ENCODE results near the gene KRT77.

The KRT77 gene

GRCh38 chr12:52662918-52663229, 40.5 kb downstream of the KRT77 start:
- no peak for TF ChIP-seq ZNF70 (CRISPR knock-in tag; IDR thresholded peaks at IDR 0.05)
- TF ChIP-seq ZFP3 (CRISPR knock-in tag; IDR thresholded peaks at IDR 0.05), result no peak
- TF ChIP-seq, protein P1, sequence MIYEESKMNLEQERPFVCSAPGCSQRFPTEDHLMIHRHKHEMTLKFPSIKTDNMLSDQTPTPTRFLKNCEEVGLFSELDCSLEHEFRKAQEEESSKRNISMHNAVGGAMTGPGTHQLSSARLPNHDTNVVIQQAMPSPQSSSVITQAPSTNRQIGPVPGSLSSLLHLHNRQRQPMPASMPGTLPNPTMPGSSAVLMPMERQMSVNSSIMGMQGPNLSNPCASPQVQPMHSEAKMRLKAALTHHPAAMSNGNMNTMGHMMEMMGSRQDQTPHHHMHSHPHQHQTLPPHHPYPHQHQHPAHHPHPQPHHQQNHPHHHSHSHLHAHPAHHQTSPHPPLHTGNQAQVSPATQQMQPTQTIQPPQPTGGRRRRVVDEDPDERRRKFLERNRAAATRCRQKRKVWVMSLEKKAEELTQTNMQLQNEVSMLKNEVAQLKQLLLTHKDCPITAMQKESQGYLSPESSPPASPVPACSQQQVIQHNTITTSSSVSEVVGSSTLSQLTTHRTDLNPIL (CRISPR knock-in tag; IDR thresholded peaks at IDR 0.05; ENCODE audit: low read depth), result no peak
- no peak for TF ChIP-seq ESRRG (CRISPR knock-in tag; IDR thresholded peaks at IDR 0.05)
- no peak for TF ChIP-seq CSRNP3 (CRISPR knock-in tag; IDR thresholded peaks at IDR 0.05)
- TF ChIP-seq ZNF8 (CRISPR knock-in tag; IDR thresholded peaks at IDR 0.05), result no peak
- TF ChIP-seq CSDC2 (CRISPR knock-in tag; IDR thresholded peaks at IDR 0.05), result no peak
- TF ChIP-seq, protein P2, sequence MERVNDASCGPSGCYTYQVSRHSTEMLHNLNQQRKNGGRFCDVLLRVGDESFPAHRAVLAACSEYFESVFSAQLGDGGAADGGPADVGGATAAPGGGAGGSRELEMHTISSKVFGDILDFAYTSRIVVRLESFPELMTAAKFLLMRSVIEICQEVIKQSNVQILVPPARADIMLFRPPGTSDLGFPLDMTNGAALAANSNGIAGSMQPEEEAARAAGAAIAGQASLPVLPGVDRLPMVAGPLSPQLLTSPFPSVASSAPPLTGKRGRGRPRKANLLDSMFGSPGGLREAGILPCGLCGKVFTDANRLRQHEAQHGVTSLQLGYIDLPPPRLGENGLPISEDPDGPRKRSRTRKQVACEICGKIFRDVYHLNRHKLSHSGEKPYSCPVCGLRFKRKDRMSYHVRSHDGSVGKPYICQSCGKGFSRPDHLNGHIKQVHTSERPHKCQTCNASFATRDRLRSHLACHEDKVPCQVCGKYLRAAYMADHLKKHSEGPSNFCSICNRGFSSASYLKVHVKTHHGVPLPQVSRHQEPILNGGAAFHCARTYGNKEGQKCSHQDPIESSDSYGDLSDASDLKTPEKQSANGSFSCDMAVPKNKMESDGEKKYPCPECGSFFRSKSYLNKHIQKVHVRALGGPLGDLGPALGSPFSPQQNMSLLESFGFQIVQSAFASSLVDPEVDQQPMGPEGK (CRISPR knock-in tag; IDR thresholded peaks at IDR 0.05; ENCODE audit: borderline replicate concordance), result no peak
- no peak for TF ChIP-seq SNAI2 (CRISPR knock-in tag; IDR thresholded peaks at IDR 0.05)
- no peak for TF ChIP-seq ISL1 (CRISPR knock-in tag; IDR thresholded peaks at IDR 0.05)
- no peak for TF ChIP-seq ARNTL (CRISPR knock-in tag; IDR thresholded peaks at IDR 0.05; ENCODE audit: borderline replicate concordance, low read depth)
- TF ChIP-seq TCF4 (CRISPR knock-in tag; IDR thresholded peaks at IDR 0.05; ENCODE audit: borderline replicate concordance), result no peak
- TF ChIP-seq POU6F1 (CRISPR knock-in tag; IDR thresholded peaks at IDR 0.05; ENCODE audit: borderline replicate concordance, low read depth), result no peak
- TF ChIP-seq PPARA (CRISPR knock-in tag; IDR thresholded peaks at IDR 0.05; ENCODE audit: borderline replicate concordance), result no peak
- TF ChIP-seq ZNF565 (CRISPR knock-in tag; conservative IDR thresholded peaks at IDR 0.05; ENCODE audit: low read depth), result no peak
- TF ChIP-seq ZFP30 (CRISPR knock-in tag; IDR thresholded peaks at IDR 0.05), result no peak
- no peak for TF ChIP-seq ZC3H10 (CRISPR knock-in tag; IDR thresholded peaks at IDR 0.05)
- no peak for TF ChIP-seq BACH2 (CRISPR knock-in tag; IDR thresholded peaks at IDR 0.05; ENCODE audit: borderline replicate concordance)
- no peak for TF ChIP-seq TSHZ2 (CRISPR knock-in tag; IDR thresholded peaks at IDR 0.05)
- no peak for TF ChIP-seq OSR1 (CRISPR knock-in tag; IDR thresholded peaks at IDR 0.05)
- no peak for ATAC-seq

GRCh38 chr12:52662093-52662917, 41.0 kb downstream of the KRT77 start:
- no peak for TF ChIP-seq ZNF565 (CRISPR knock-in tag; conservative IDR thresholded peaks at IDR 0.05; ENCODE audit: low read depth)
- no peak for TF ChIP-seq ISL1 (CRISPR knock-in tag; IDR thresholded peaks at IDR 0.05)
- no peak for TF ChIP-seq SNAI2 (CRISPR knock-in tag; IDR thresholded peaks at IDR 0.05)
- no peak for TF ChIP-seq ARNTL (CRISPR knock-in tag; IDR thresholded peaks at IDR 0.05; ENCODE audit: borderline replicate concordance, low read depth)
- TF ChIP-seq ZFP30 (CRISPR knock-in tag; IDR thresholded peaks at IDR 0.05), result no peak
- no peak for TF ChIP-seq RARB (CRISPR knock-in tag; IDR thresholded peaks at IDR 0.05)
- TF ChIP-seq OSR1 (CRISPR knock-in tag; IDR thresholded peaks at IDR 0.05), result no peak
- TF ChIP-seq ESRRG (CRISPR knock-in tag; IDR thresholded peaks at IDR 0.05), result no peak
- ATAC-seq, result no peak

Data from SK-N-SH treated with all-trans-retinoic acid at 6 μM for 48 hours (cell line).